ENCODE measurements around the gene CMIP.

CMIP gene

GRCh38 chr16:81706327-81707295 lies 262.0 kb downstream of the CMIP start:
- no peak overlapping the region for H3K4me3 ChIP-seq (ENCODE audit: low read depth, low read length)
- no peak for TF ChIP-seq CTCF (IDR thresholded peaks at IDR 0.05; ENCODE audit: insufficient read depth, low read depth, low read length, missing control alignments)
- DNase-seq (ENCODE audit: low read depth): no peak

- no peak overlapping the region for H3K4me3 ChIP-seq (ENCODE audit: low read depth, low read length)
- DNase-seq (ENCODE audit: low read depth): no peak
- TF ChIP-seq CTCF (IDR thresholded peaks at IDR 0.05; ENCODE audit: insufficient read depth, low read depth, low read length, missing control alignments): no peak
These were observed 263.0 kb downstream of the CMIP start for GRCh38 chr16:81707411-81708265.

GRCh38 chr16:81708266-81709015 lies 263.8 kb downstream of the CMIP start:
- H3K4me3 ChIP-seq (ENCODE audit: low read depth, low read length): no peak overlapping the region
- TF ChIP-seq CTCF (IDR thresholded peaks at IDR 0.05; ENCODE audit: insufficient read depth, low read depth, low read length, missing control alignments): no peak
- no peak for DNase-seq (ENCODE audit: low read depth)

- H3K4me3 ChIP-seq (ENCODE audit: low read depth, low read length): no peak overlapping the region
- DNase-seq (ENCODE audit: low read depth): no peak
- no peak for TF ChIP-seq CTCF (IDR thresholded peaks at IDR 0.05; ENCODE audit: insufficient read depth, low read depth, low read length, missing control alignments)
These were observed 264.6 kb downstream of the CMIP start for GRCh38 chr16:81709016-81709900.

GRCh38 chr16:81710044-81710443 lies 265.4 kb downstream of the CMIP start:
- H3K4me3 ChIP-seq (ENCODE audit: low read depth, low read length): no peak overlapping the region
- no peak for TF ChIP-seq CTCF (IDR thresholded peaks at IDR 0.05; ENCODE audit: insufficient read depth, low read depth, low read length, missing control alignments)
- DNase-seq (ENCODE audit: low read depth): no peak

GRCh38 chr16:81710596-81710995 lies 266.0 kb downstream of the CMIP start:
- no peak overlapping the region for H3K4me3 ChIP-seq (ENCODE audit: low read depth, low read length)
- TF ChIP-seq CTCF (IDR thresholded peaks at IDR 0.05; ENCODE audit: insufficient read depth, low read depth, low read length, missing control alignments): no peak
- no peak for DNase-seq (ENCODE audit: low read depth)

Data from GM12865 (cell line).